Astrocyte (in vitro differentiated cells and primary cell): ENCODE measurements around the gene ACOT11. TPM values are rescaled to one million over a fixed set of nuclear protein-coding genes. Genes with fewer than 3 reads are reported as not detected.

Experiments used
- DNase-seq: peaks from one replicate; pipeline ENCODE4 v3.0.0-alpha.2; 2010; ENCODE audit warnings: low read depth
- FAIRE-seq: peaks from 2 replicates; lab custom pipeline; 2011; peaks lifted over from hg19 to GRCh38; lab: Jason Lieb, UNC
- H2AFZ ChIP-seq: 2 replicates; pipeline ENCODE4 v1.6.0; 2012; ENCODE audit warnings: low read depth, low read length, inconsistent platforms
- H3K27ac ChIP-seq: 2 replicates; pipeline ENCODE4 v1.5.1; 2011; ENCODE audit warnings: low read depth, low read length, inconsistent platforms
- H3K27me3 ChIP-seq: 2 replicates; pipeline ENCODE4 v1.6.0; 2011; ENCODE audit warnings: low read length, inconsistent platforms; ENCODE audit not compliant: insufficient read depth
- H3K36me3 ChIP-seq: 2 replicates; pipeline ENCODE4 v1.5.1; 2011; ENCODE audit warnings: low read length, inconsistent platforms; ENCODE audit not compliant: insufficient read depth
- H3K4me1 ChIP-seq: 2 replicates; pipeline ENCODE4 v1.5.1; 2011; ENCODE audit warnings: low read length, inconsistent platforms; ENCODE audit not compliant: insufficient read depth
- H3K4me2 ChIP-seq: 2 replicates; pipeline ENCODE4 v1.6.0; 2012; ENCODE audit warnings: low read length, inconsistent platforms
- H3K4me3 ChIP-seq: 2 replicates; pipeline ENCODE4 v1.5.1; 2011; ENCODE audit warnings: low read depth, mild to moderate bottlenecking, low read length, inconsistent platforms; ENCODE audit not compliant: insufficient read depth
- H3K79me2 ChIP-seq: 2 replicates; pipeline ENCODE4 v1.6.0; 2012; ENCODE audit warnings: mild to moderate bottlenecking, low read length, inconsistent platforms; ENCODE audit not compliant: insufficient read depth
- H3K9ac ChIP-seq: 2 replicates; pipeline ENCODE4 v1.6.0; 2012; ENCODE audit warnings: mild to moderate bottlenecking, low read length, inconsistent platforms
- H3K9me3 ChIP-seq: 2 replicates; pipeline ENCODE4 v1.5.1; 2012; ENCODE audit warnings: low read depth, mild to moderate bottlenecking, low read length, inconsistent platforms; ENCODE audit not compliant: insufficient read depth
- H4K20me1 ChIP-seq: 2 replicates; pipeline ENCODE4 v1.6.0; 2012; ENCODE audit warnings: low read length, inconsistent platforms; ENCODE audit not compliant: insufficient read depth
- H3K27ac Mint-ChIP-seq: one replicate; pipeline ENCODE4 v1.8.0; 2021; ENCODE audit warnings: mild to moderate bottlenecking, mixed read lengths; ENCODE audit not compliant: unreplicated experiment
- H3K27me3 Mint-ChIP-seq: one replicate; pipeline ENCODE4 v1.8.0; 2021; ENCODE audit warnings: low read depth, mixed read lengths; ENCODE audit not compliant: unreplicated experiment
- H3K36me3 Mint-ChIP-seq: one replicate; pipeline ENCODE4 v1.8.0; 2021; ENCODE audit warnings: low read depth, mixed read lengths; ENCODE audit not compliant: unreplicated experiment
- H3K4me1 Mint-ChIP-seq: one replicate; pipeline ENCODE4 v1.8.0; 2021; ENCODE audit warnings: low read depth, mixed read lengths; ENCODE audit not compliant: unreplicated experiment
- H3K4me3 Mint-ChIP-seq: one replicate; pipeline ENCODE4 v1.8.0; 2021; ENCODE audit warnings: mild to moderate bottlenecking, moderate library complexity, mixed read lengths; ENCODE audit not compliant: unreplicated experiment
- H3K9me3 Mint-ChIP-seq: one replicate; pipeline ENCODE4 v1.8.0; 2021; ENCODE audit warnings: mild to moderate bottlenecking, mixed read lengths; ENCODE audit not compliant: unreplicated experiment
- CTCF ChIP-seq: IDR thresholded peaks from 2 replicates; pipeline ENCODE4 v1.5.1; 2011; ENCODE audit warnings: low read depth, mild to moderate bottlenecking, inconsistent platforms, low read length, moderate library complexity; ENCODE audit not compliant: insufficient read depth
- EZH2 ChIP-seq: IDR thresholded peaks from 2 replicates; pipeline ENCODE4 v1.6.1; 2012; ENCODE audit warnings: mild to moderate bottlenecking, low read length, inconsistent platforms; ENCODE audit not compliant: insufficient read depth
- total RNA-seq: library from RNA; stranded (reverse); gene quantifications from 2 replicates; pipeline ENCODE4 v1.2.1, GENCODE V29; 2021

ACOT11 gene
- total RNA-seq, 1 donor from 2014 or later, result 1.5 TPM

- no peaks in the 10 kb centered on the region for H4K20me1 ChIP-seq
- Mint-ChIP-seq H3K9me3 (peaks cover 2% of the 10 kb centered on the region), H3K4me1 (no peaks in the 10 kb centered on the region), H3K36me3 (no peaks in the 10 kb centered on the region), H3K4me3 (no peak overlapping the region), H3K27ac (no peak overlapping the region), H3K27me3 (peaks cover 10% of the 10 kb centered on the region)
- no peak overlapping the region for H3K4me3 ChIP-seq
- no peak overlapping the region for H2AFZ ChIP-seq
- H3K4me2 ChIP-seq, result no peak overlapping the region
- TF ChIP-seq CTCF (no peak), EZH2 (no peak)
- no peaks in the 10 kb centered on the region for H3K36me3 ChIP-seq
- H3K9ac ChIP-seq, result no peak overlapping the region
- no peak for FAIRE-seq
- H3K27me3 ChIP-seq, result no peaks in the 10 kb centered on the region
- no peak for DNase-seq
- no peaks in the 10 kb centered on the region for H3K9me3 ChIP-seq
- no peak overlapping the region for H3K27ac ChIP-seq
- no peaks in the 10 kb centered on the region for H3K4me1 ChIP-seq
- H3K79me2 ChIP-seq, result no peaks in the 10 kb centered on the region
These were observed 48.0 kb downstream of the ACOT11 start for GRCh38 chr1:54595956-54596498.

- Histone ChIP-seq H3K4me3 (no peak overlapping the region), H3K9ac (no peak overlapping the region), H3K4me2 (no peak overlapping the region), H3K36me3 (no peaks in the 10 kb centered on the region), H2AFZ (no peak overlapping the region), H3K79me2 (no peaks in the 10 kb centered on the region), H3K9me3 (no peaks in the 10 kb centered on the region), H3K27ac (no peak overlapping the region), H3K4me1 (no peaks in the 10 kb centered on the region), H4K20me1 (no peaks in the 10 kb centered on the region), H3K27me3 (no peaks in the 10 kb centered on the region)
- Mint-ChIP-seq H3K27me3 (peaks cover 10% of the 10 kb centered on the region), H3K4me1 (no peaks in the 10 kb centered on the region), H3K9me3 (peaks cover 2% of the 10 kb centered on the region), H3K4me3 (no peak overlapping the region), H3K27ac (no peak overlapping the region), H3K36me3 (no peaks in the 10 kb centered on the region)
- DNase-seq (no peak), FAIRE-seq (no peak)
- TF ChIP-seq EZH2, result no peak
- no peak for TF ChIP-seq CTCF
These were observed 48.7 kb downstream of the ACOT11 start for GRCh38 chr1:54596756-54597155.

GRCh38 chr1:54597455-54598030 lies 49.5 kb downstream of the ACOT11 start:
- no peak overlapping the region for H3K9ac ChIP-seq
- no peaks in the 10 kb centered on the region for H3K36me3 Mint-ChIP-seq
- H3K27ac ChIP-seq, result no peak overlapping the region
- H3K4me1 Mint-ChIP-seq, result no peaks in the 10 kb centered on the region
- H3K27me3 Mint-ChIP-seq, result peaks cover 14% of the 10 kb centered on the region
- FAIRE-seq, result no peak
- H3K9me3 ChIP-seq, result no peaks in the 10 kb centered on the region
- H3K4me3 Mint-ChIP-seq, result no peak overlapping the region
- DNase-seq, result no peak
- no peak overlapping the region for H3K4me2 ChIP-seq
- no peaks in the 10 kb centered on the region for H3K27me3 ChIP-seq
- H3K4me3 ChIP-seq, result no peak overlapping the region
- H4K20me1 ChIP-seq, result no peaks in the 10 kb centered on the region
- no peak overlapping the region for H2AFZ ChIP-seq
- H3K27ac Mint-ChIP-seq, result no peak overlapping the region
- peaks cover 2% of the 10 kb centered on the region for H3K9me3 Mint-ChIP-seq
- no peaks in the 10 kb centered on the region for H3K36me3 ChIP-seq
- TF ChIP-seq CTCF (no peak), EZH2 (no peak)
- no peaks in the 10 kb centered on the region for H3K79me2 ChIP-seq
- H3K4me1 ChIP-seq, result no peaks in the 10 kb centered on the region
